Lower leg skin (tissue), 4 donors: Measurements from ENCODE around the gene EHD2. TPM values are rescaled to one million over a fixed set of nuclear protein-coding genes. Genes with fewer than 3 reads are reported as not detected.

Source experiments
- DNase-seq, 2 donors: peaks; one replicate each; pipeline ENCODE4 v3.0.0-alpha.2; 2019; ENCODE audit warnings: low spot score in 2 of 2
- H3K4me3 ChIP-seq: fragments of 200-600 bp; sonication (generic); 2 replicates; pipeline ENCODE4 v1.5.1; 2017; ENCODE audit warnings: mild to moderate bottlenecking, low read depth; ENCODE audit not compliant: poor library complexity, severe bottlenecking
- CTCF ChIP-seq, 3 donors: fragments of 450-650 bp; IDR thresholded peaks; one replicate each; pipeline ENCODE4 v1.5.1; 2016; ENCODE audit warnings: antibody characterized with exemption in 3 of 3, mild to moderate bottlenecking in 3 of 3, moderate library complexity in 2 of 3
- POLR2A ChIP-seq, 2 donors: fragments of 450-650 bp; IDR thresholded peaks; one replicate each; pipeline ENCODE4 v1.6.1; 2016 to 2017; ENCODE audit warnings: antibody characterized with exemption in 2 of 2, mild to moderate bottlenecking in 1 of 2, moderate library complexity in 1 of 2
- WGBS, 2 donors: methylation state at CpG; one replicate each; pipeline ENCODE4 v1.1.5; 2018; 5-methylcytosine and 5-hydroxymethylcytosine counted together
- intact Hi-C: fragments of 100-400 bp; cut with DNase I; formaldehyde crosslinking; loops from one replicate; pipeline ENCODE4 v1.15.0; 2023; ENCODE audit warnings: low total_unique reads
- total RNA-seq, 4 donors: library from RNA; depleted of rRNA; stranded (reverse); fragments of >200 nt; gene quantifications; one replicate each; pipeline ENCODE4 v1.1.0, GENCODE V29; 2016

The EHD2 gene
- total RNA-seq, 4 donors from 2014 or later, result 49.4 to 89.4 (median 66.0) TPM

- intact Hi-C loops, result no loop called here
- TF ChIP-seq POLR2A (IDR thresholded peaks at IDR 0.05), result no peak
- no peak for TF ChIP-seq CTCF (IDR thresholded peaks at IDR 0.05)
- 95 to 96% methylated on average over 58 to 80 of the region's 90 CpGs for WGBS, 2 donors
- H3K4me3 ChIP-seq, result no peak overlapping the region
- DNase-seq, result no peak
Measured at GRCh38 chr19:47679922-47680857, 33.0 kb upstream of the EHD2 start.

- TF ChIP-seq CTCF (IDR thresholded peaks at IDR 0.05), result no peak
- TF ChIP-seq POLR2A (IDR thresholded peaks at IDR 0.05), result no peak
- DNase-seq, result peak in 1 of 2 donors; percentile 84
- no peak overlapping the region for H3K4me3 ChIP-seq
- 84 to 98% methylated on average over 6 to 12 of the region's 34 CpGs for WGBS, 2 donors
- intact Hi-C loops, result no loop called here
Measured at GRCh38 chr19:47680858-47681332, 32.3 kb upstream of the EHD2 start.

GRCh38 chr19:47681388-47681787 is 31.8 kb upstream of the EHD2 start:
- TF ChIP-seq CTCF (IDR thresholded peaks at IDR 0.05) (no peak), POLR2A (IDR thresholded peaks at IDR 0.05) (no peak)
- H3K4me3 ChIP-seq, result no peak overlapping the region
- 85 to 92% methylated on average over 6 of the region's 6 CpGs for WGBS, 2 donors
- DNase-seq, result no peak
- intact Hi-C loops, result no loop called here

GRCh38 chr19:47681936-47682335 is 31.3 kb upstream of the EHD2 start:
- TF ChIP-seq POLR2A (IDR thresholded peaks at IDR 0.05), result no peak
- TF ChIP-seq CTCF (IDR thresholded peaks at IDR 0.05), result no peak
- intact Hi-C loops, result no loop called here
- 90 to 95% methylated on average over 23 of the region's 23 CpGs for WGBS, 2 donors
- no peak for DNase-seq
- H3K4me3 ChIP-seq, result no peak overlapping the region

GRCh38 chr19:47682939-47683338 is 30.3 kb upstream of the EHD2 start:
- no peak for DNase-seq
- H3K4me3 ChIP-seq, result no peak overlapping the region
- intact Hi-C loops, result no loop called here
- TF ChIP-seq POLR2A (IDR thresholded peaks at IDR 0.05) (no peak), CTCF (IDR thresholded peaks at IDR 0.05) (no peak)
- 81 to 86% methylated on average over 6 of the region's 6 CpGs for WGBS, 2 donors
